HepG2 (cell line): ENCODE data around the gene PTPRH. TPM values are rescaled to one million over a fixed set of nuclear protein-coding genes. Genes with fewer than 3 reads are reported as not detected.

Experiments used
- CENPX ChIP-seq: sonication (generic); formaldehyde crosslinking; IDR thresholded peaks from 2 replicates; pipeline ENCODE4 v1.9.0; 2021; ENCODE audit warnings: mild to moderate bottlenecking, missing genetic modification reagents, moderate library complexity
- ELF3 ChIP-seq: IDR thresholded peaks from 2 replicates; pipeline ENCODE4 v1.6.1; 2016; ENCODE audit warnings: missing genetic modification reagents, missing compliant biosample characterization
- EP300 ChIP-seq, 3 experiments: sonication (generic) in 1 of 3; formaldehyde crosslinking in 1 of 3; IDR thresholded peaks; 2 replicates each; pipeline versions ENCODE4 v1.5.1 to v1.6.1; 2011 to 2020; ENCODE audit warnings: low read depth in 2 of 3, low read length in 2 of 3, borderline replicate concordance in 1 of 3, improper control_type of control experiment in 1 of 3, mild to moderate bottlenecking in 1 of 3, missing genetic modification reagents in 1 of 3, moderate library complexity in 1 of 3
- GTF2F1 ChIP-seq: fragments of 150-350 bp; IDR thresholded peaks from 2 replicates; pipeline ENCODE4 v1.6.1; 2014; ENCODE audit warnings: low read length
- HHEX ChIP-seq: IDR thresholded peaks from 2 replicates; pipeline ENCODE4 v1.6.1; 2016; ENCODE audit warnings: control low read depth
- MED8 ChIP-seq: sonication (generic); formaldehyde crosslinking; IDR thresholded peaks from 2 replicates; pipeline ENCODE4 v1.8.1; 2023; ENCODE audit warnings: mild to moderate bottlenecking, missing genetic modification reagents; ENCODE audit not compliant: insufficient replicate concordance
- MYC ChIP-seq: sonication (generic); formaldehyde crosslinking; IDR thresholded peaks from 2 replicates; pipeline ENCODE4 v1.9.0; 2021; ENCODE audit warnings: missing genetic modification reagents, borderline replicate concordance
- PAX8 ChIP-seq: sonication (generic); formaldehyde crosslinking; IDR thresholded peaks from 2 replicates; pipeline ENCODE4 v1.8.0; 2022; ENCODE audit warnings: mild to moderate bottlenecking, missing genetic modification reagents, borderline replicate concordance
- SMAD9 ChIP-seq: sonication (generic); formaldehyde crosslinking; IDR thresholded peaks from 2 replicates; pipeline ENCODE4 v1.5.1; 2020; ENCODE audit warnings: mild to moderate bottlenecking, missing genetic modification reagents
- TBX3 ChIP-seq: fragments of 450-650 bp; IDR thresholded peaks from 2 replicates; pipeline ENCODE4 v1.6.1; 2017; ENCODE audit warnings: antibody characterized with exemption, mild to moderate bottlenecking, inconsistent platforms, borderline replicate concordance
- ZBTB1 ChIP-seq: sonication (generic); formaldehyde crosslinking; IDR thresholded peaks from 2 replicates; pipeline ENCODE4 v1.4.0; 2020; ENCODE audit warnings: missing genetic modification reagents, borderline replicate concordance
- ZMAT3 ChIP-seq: sonication (generic); formaldehyde crosslinking; conservative IDR thresholded peaks from 2 replicates; pipeline ENCODE4 v1.7.0; 2021; ENCODE audit warnings: missing genetic modification reagents
- ZNF138 ChIP-seq: sonication (generic); formaldehyde crosslinking; IDR thresholded peaks from 2 replicates; pipeline ENCODE4 v1.5.0; 2020; ENCODE audit warnings: mild to moderate bottlenecking, low read depth, missing genetic modification reagents
- ZNF343 ChIP-seq: sonication (generic); formaldehyde crosslinking; IDR thresholded peaks from 2 replicates; pipeline ENCODE4 v1.4.0; 2020; ENCODE audit warnings: mild to moderate bottlenecking, missing genetic modification reagents
- polyA plus RNA-seq, 8 experiments: library from polyadenylated mRNA; depleted of rRNA in 3 of 8; stranded (reverse) in 7 of 8; unstranded in 1 of 8; fragments of >200 nt; fragmentation: Illumina TruSeq in 4 of 8; extraction: Trizol in 4 of 8; gene quantifications; 2 replicates each; pipeline versions ENCODE4 v1.2.1 to v1.2.3, GENCODE V29; 2011 to 2016; ENCODE audit warnings: low read depth in 4 of 8, missing spikeins in 1 of 8, mixed read lengths in 1 of 8; ENCODE audit not compliant: insufficient read depth in 1 of 8
- total RNA-seq, 5 experiments: library from RNA; depleted of rRNA; stranded (reverse); fragments of >200 nt; fragmentation: Illumina TruSeq; extraction: Trizol; gene quantifications; 2 replicates each; pipeline ENCODE4 v1.2.3, GENCODE V29; 2016; ENCODE audit warnings: low read depth in 1 of 5
- TF ChIP-seq, protein P1 (sequence below): sonication (generic); formaldehyde crosslinking; IDR thresholded peaks from 2 replicates; pipeline ENCODE4 v1.4.0; 2020; ENCODE audit warnings: missing genetic modification reagents, borderline replicate concordance
- TF ChIP-seq, protein P2 (sequence below): sonication (generic); formaldehyde crosslinking; IDR thresholded peaks from 2 replicates; pipeline ENCODE4; 2020; ENCODE audit warnings: missing genetic modification reagents, mild to moderate bottlenecking, borderline replicate concordance
- TF ChIP-seq, protein P3 (sequence below): sonication (generic); formaldehyde crosslinking; IDR thresholded peaks from 2 replicates; pipeline ENCODE4 v1.4.0; 2020; ENCODE audit warnings: missing genetic modification reagents, borderline replicate concordance

Gene PTPRH
- total and polyA plus RNA-seq, 2 of the 13 experiments (the other 11 are each of a cell fraction or from before 2014, with no cell fraction given) = 14.7 to 125 TPM

DNA sequence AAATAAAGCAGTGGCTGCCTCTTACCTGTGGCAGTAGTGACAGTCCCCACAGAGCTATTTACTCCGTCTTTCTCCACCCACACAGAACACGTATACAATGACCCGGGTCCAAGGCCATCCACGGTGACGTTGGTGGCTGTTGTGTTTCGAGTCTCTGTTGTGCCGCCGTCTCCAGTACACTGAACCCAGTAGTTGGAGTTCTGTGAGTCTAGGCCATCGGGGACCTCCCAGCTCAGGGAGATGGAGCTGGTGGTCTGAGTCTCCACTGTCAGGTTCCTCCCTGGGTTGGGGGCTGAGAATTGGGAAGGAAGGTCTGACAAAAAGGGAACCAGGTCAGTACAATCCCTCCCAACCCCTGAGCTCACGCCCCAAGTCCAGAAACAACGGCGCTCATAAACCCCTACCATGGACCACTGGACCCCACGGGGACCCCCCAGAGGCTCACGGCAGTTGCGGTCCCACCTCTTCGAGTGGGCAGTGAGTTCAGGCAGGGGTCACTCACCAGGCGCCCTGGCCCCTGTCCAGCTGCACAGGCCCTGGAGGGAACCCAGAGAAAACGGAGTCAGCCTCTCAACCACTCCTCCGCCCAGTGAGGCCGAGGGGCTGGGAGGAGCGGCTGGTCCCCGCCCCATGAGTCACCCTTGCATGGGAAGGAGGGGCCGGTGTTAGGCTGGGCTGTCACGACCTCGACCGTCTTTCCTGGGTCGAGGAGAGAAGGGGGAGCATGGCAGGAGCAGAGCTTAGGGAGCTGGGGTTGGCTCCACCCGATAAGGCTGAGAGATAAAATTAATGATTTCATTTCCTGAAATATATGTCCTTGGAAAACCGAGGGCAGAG is 2.4 kb downstream of the PTPRH start (continued):
- no peak for TF ChIP-seq PAX8 (CRISPR knock-in tag)
- TF ChIP-seq ZNF138 = no peak
- no peak for TF ChIP-seq HHEX
- TF ChIP-seq SMAD9 (CRISPR knock-in tag) = 0 out of 2 replicates have a peak, but pooled peaks have one; percentile 82
- no peak for TF ChIP-seq ZBTB1 (CRISPR knock-in tag)
- no peak for TF ChIP-seq CENPX (CRISPR knock-in tag)
- TF ChIP-seq, protein P1, sequence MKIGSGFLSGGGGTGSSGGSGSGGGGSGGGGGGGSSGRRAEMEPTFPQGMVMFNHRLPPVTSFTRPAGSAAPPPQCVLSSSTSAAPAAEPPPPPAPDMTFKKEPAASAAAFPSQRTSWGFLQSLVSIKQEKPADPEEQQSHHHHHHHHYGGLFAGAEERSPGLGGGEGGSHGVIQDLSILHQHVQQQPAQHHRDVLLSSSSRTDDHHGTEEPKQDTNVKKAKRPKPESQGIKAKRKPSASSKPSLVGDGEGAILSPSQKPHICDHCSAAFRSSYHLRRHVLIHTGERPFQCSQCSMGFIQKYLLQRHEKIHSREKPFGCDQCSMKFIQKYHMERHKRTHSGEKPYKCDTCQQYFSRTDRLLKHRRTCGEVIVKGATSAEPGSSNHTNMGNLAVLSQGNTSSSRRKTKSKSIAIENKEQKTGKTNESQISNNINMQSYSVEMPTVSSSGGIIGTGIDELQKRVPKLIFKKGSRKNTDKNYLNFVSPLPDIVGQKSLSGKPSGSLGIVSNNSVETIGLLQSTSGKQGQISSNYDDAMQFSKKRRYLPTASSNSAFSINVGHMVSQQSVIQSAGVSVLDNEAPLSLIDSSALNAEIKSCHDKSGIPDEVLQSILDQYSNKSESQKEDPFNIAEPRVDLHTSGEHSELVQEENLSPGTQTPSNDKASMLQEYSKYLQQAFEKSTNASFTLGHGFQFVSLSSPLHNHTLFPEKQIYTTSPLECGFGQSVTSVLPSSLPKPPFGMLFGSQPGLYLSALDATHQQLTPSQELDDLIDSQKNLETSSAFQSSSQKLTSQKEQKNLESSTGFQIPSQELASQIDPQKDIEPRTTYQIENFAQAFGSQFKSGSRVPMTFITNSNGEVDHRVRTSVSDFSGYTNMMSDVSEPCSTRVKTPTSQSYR (CRISPR knock-in tag) = 0 out of 2 replicates have a peak, but pooled peaks have one; percentile 71
- peak; percentile 42; the same call in 1 of the 2 replicates for TF ChIP-seq ZMAT3
- TF ChIP-seq GTF2F1 = peak; percentile 75; the same call in 1 of the 2 replicates
- peak in 1 of 2 experiments; percentile 61; a peak in 2 of 4 replicates for TF ChIP-seq EP300 (IDR thresholded peaks at IDR 0.05; ENCODE audit: low read depth in 2 of 2, low read length in 2 of 2)
- peak; percentile 53 for TF ChIP-seq EP300 (CRISPR knock-in tag; IDR thresholded peaks at IDR 0.05; ENCODE audit: borderline replicate concordance)
- peak; percentile 48 for TF ChIP-seq ELF3
- peak; percentile 57; the same call in 1 of the 2 replicates for TF ChIP-seq MYC (CRISPR knock-in tag)
- TF ChIP-seq TBX3 = 0 out of 2 replicates have a peak, but pooled peaks have one; percentile 34
- no peak for TF ChIP-seq ZNF343 (CRISPR knock-in tag)
- TF ChIP-seq, protein P2, sequence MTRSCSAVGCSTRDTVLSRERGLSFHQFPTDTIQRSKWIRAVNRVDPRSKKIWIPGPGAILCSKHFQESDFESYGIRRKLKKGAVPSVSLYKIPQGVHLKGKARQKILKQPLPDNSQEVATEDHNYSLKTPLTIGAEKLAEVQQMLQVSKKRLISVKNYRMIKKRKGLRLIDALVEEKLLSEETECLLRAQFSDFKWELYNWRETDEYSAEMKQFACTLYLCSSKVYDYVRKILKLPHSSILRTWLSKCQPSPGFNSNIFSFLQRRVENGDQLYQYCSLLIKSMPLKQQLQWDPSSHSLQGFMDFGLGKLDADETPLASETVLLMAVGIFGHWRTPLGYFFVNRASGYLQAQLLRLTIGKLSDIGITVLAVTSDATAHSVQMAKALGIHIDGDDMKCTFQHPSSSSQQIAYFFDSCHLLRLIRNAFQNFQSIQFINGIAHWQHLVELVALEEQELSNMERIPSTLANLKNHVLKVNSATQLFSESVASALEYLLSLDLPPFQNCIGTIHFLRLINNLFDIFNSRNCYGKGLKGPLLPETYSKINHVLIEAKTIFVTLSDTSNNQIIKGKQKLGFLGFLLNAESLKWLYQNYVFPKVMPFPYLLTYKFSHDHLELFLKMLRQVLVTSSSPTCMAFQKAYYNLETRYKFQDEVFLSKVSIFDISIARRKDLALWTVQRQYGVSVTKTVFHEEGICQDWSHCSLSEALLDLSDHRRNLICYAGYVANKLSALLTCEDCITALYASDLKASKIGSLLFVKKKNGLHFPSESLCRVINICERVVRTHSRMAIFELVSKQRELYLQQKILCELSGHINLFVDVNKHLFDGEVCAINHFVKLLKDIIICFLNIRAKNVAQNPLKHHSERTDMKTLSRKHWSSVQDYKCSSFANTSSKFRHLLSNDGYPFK = peak; percentile 79
- TF ChIP-seq, protein P3, sequence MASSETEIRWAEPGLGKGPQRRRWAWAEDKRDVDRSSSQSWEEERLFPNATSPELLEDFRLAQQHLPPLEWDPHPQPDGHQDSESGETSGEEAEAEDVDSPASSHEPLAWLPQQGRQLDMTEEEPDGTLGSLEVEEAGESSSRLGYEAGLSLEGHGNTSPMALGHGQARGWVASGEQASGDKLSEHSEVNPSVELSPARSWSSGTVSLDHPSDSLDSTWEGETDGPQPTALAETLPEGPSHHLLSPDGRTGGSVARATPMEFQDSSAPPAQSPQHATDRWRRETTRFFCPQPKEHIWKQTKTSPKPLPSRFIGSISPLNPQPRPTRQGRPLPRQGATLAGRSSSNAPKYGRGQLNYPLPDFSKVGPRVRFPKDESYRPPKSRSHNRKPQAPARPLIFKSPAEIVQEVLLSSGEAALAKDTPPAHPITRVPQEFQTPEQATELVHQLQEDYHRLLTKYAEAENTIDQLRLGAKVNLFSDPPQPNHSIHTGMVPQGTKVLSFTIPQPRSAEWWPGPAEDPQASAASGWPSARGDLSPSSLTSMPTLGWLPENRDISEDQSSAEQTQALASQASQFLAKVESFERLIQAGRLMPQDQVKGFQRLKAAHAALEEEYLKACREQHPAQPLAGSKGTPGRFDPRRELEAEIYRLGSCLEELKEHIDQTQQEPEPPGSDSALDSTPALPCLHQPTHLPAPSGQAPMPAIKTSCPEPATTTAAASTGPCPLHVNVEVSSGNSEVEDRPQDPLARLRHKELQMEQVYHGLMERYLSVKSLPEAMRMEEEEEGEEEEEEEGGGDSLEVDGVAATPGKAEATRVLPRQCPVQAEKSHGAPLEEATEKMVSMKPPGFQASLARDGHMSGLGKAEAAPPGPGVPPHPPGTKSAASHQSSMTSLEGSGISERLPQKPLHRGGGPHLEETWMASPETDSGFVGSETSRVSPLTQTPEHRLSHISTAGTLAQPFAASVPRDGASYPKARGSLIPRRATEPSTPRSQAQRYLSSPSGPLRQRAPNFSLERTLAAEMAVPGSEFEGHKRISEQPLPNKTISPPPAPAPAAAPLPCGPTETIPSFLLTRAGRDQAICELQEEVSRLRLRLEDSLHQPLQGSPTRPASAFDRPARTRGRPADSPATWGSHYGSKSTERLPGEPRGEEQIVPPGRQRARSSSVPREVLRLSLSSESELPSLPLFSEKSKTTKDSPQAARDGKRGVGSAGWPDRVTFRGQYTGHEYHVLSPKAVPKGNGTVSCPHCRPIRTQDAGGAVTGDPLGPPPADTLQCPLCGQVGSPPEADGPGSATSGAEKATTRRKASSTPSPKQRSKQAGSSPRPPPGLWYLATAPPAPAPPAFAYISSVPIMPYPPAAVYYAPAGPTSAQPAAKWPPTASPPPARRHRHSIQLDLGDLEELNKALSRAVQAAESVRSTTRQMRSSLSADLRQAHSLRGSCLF (CRISPR knock-in tag) = no peak
- TF ChIP-seq MED8 (CRISPR knock-in tag) = peak; percentile 77
